ENCODE measurements around the gene PCSK2. TPM values are rescaled to one million over a fixed set of nuclear protein-coding genes. Genes with fewer than 3 reads are reported as not detected.

PCSK2 gene
- total and polyA plus RNA-seq, 4 donors, result 0.08 to 0.14 (median 0.09) TPM; not detected in 1

DNA sequence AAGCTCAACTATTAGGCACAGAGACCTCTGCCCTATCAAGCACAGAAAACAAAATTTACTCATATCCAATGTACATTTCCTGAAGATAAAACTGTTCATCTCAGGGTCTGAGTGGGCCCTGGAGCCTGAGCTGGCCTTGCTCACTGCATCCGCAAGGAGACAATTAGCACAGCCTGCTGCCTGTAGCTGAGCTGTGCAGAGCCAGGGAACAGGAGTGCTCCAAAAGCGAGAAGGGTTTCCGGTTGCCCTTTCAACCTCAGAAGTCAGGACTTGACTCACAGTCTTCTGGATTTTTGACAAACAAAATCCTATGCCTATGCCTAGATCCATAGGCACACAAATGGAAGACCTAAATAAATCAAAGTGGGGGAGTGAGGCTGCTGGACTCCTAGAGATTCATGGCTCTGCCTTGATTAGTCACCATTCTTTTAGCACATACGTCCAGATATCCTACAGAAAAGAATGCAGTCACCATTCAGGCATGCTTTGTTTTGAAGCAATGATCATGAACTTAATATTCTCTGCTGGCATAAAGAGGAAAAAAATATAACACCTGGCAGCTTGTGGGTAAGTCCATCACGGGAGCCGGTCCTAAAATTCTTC, 230.8 kb downstream of the PCSK2 start:
- DNase-seq (ENCODE audit: low spot score), result no peak
- Histone ChIP-seq H3K27me3 (ENCODE audit: control insufficient read depth in 4 of 4, insufficient read depth in 4 of 4, low read length in 3 of 4) (peaks cover 0 to 8% (median 2%) of the 10 kb centered on the region in 4 donors), H3K4me1 (ENCODE audit: control insufficient read depth in 4 of 4, insufficient read depth in 4 of 4, low read length in 3 of 4) (no peaks in the 10 kb centered on the region), H3K9ac (ENCODE audit: low read depth in 1 of 2, low read length in 2 of 2) (no peak overlapping the region), H3K36me3 (ENCODE audit: control insufficient read depth in 4 of 4, insufficient read depth in 3 of 4, low read depth in 1 of 4, low read length in 3 of 4) (no peaks in the 10 kb centered on the region), H3K27ac (ENCODE audit: low read depth in 1 of 2, low read length in 2 of 2) (no peak overlapping the region), H3K4me3 (ENCODE audit: low read depth in 1 of 3, low read length in 3 of 3) (no peak overlapping the region), H3K9me3 (ENCODE audit: control insufficient read depth in 4 of 4, low read length in 3 of 4) (peaks cover 0 to 2% (median 0%) of the 10 kb centered on the region in 4 donors)
- no peak for TF ChIP-seq FOXA1 (IDR thresholded peaks at IDR 0.05)
- TF ChIP-seq EGR1 (IDR thresholded peaks at IDR 0.05; ENCODE audit: low read depth in 2 of 2), result no peak
- TF ChIP-seq SP1 (IDR thresholded peaks at IDR 0.05), result no peak
- TF ChIP-seq, protein P1, sequence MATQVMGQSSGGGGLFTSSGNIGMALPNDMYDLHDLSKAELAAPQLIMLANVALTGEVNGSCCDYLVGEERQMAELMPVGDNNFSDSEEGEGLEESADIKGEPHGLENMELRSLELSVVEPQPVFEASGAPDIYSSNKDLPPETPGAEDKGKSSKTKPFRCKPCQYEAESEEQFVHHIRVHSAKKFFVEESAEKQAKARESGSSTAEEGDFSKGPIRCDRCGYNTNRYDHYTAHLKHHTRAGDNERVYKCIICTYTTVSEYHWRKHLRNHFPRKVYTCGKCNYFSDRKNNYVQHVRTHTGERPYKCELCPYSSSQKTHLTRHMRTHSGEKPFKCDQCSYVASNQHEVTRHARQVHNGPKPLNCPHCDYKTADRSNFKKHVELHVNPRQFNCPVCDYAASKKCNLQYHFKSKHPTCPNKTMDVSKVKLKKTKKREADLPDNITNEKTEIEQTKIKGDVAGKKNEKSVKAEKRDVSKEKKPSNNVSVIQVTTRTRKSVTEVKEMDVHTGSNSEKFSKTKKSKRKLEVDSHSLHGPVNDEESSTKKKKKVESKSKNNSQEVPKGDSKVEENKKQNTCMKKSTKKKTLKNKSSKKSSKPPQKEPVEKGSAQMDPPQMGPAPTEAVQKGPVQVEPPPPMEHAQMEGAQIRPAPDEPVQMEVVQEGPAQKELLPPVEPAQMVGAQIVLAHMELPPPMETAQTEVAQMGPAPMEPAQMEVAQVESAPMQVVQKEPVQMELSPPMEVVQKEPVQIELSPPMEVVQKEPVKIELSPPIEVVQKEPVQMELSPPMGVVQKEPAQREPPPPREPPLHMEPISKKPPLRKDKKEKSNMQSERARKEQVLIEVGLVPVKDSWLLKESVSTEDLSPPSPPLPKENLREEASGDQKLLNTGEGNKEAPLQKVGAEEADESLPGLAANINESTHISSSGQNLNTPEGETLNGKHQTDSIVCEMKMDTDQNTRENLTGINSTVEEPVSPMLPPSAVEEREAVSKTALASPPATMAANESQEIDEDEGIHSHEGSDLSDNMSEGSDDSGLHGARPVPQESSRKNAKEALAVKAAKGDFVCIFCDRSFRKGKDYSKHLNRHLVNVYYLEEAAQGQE (IDR thresholded peaks at IDR 0.05), result no peak
- TF ChIP-seq RXRA (IDR thresholded peaks at IDR 0.05), result no peak
- TF ChIP-seq, protein P2, sequence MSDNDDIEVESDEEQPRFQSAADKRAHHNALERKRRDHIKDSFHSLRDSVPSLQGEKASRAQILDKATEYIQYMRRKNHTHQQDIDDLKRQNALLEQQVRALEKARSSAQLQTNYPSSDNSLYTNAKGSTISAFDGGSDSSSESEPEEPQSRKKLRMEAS (IDR thresholded peaks at IDR 0.05), result no peak
- TF ChIP-seq HNF4G (IDR thresholded peaks at IDR 0.05), result no peak
- TF ChIP-seq HNF4A (conservative IDR thresholded peaks at IDR 0.05), result no peak
- TF ChIP-seq, protein P3, sequence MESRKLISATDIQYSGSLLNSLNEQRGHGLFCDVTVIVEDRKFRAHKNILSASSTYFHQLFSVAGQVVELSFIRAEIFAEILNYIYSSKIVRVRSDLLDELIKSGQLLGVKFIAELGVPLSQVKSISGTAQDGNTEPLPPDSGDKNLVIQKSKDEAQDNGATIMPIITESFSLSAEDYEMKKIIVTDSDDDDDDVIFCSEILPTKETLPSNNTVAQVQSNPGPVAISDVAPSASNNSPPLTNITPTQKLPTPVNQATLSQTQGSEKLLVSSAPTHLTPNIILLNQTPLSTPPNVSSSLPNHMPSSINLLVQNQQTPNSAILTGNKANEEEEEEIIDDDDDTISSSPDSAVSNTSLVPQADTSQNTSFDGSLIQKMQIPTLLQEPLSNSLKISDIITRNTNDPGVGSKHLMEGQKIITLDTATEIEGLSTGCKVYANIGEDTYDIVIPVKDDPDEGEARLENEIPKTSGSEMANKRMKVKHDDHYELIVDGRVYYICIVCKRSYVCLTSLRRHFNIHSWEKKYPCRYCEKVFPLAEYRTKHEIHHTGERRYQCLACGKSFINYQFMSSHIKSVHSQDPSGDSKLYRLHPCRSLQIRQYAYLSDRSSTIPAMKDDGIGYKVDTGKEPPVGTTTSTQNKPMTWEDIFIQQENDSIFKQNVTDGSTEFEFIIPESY (IDR thresholded peaks at IDR 0.05), result no peak
- no peak for TF ChIP-seq TAF1 (conservative IDR thresholded peaks at IDR 0.05)
- TF ChIP-seq, protein P4, sequence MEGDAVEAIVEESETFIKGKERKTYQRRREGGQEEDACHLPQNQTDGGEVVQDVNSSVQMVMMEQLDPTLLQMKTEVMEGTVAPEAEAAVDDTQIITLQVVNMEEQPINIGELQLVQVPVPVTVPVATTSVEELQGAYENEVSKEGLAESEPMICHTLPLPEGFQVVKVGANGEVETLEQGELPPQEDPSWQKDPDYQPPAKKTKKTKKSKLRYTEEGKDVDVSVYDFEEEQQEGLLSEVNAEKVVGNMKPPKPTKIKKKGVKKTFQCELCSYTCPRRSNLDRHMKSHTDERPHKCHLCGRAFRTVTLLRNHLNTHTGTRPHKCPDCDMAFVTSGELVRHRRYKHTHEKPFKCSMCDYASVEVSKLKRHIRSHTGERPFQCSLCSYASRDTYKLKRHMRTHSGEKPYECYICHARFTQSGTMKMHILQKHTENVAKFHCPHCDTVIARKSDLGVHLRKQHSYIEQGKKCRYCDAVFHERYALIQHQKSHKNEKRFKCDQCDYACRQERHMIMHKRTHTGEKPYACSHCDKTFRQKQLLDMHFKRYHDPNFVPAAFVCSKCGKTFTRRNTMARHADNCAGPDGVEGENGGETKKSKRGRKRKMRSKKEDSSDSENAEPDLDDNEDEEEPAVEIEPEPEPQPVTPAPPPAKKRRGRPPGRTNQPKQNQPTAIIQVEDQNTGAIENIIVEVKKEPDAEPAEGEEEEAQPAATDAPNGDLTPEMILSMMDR (IDR thresholded peaks at IDR 0.05; ENCODE audit: low read depth, low read length, missing input control), result no peak
- WGBS, result 86% methylated on average over 6 of the region's 6 CpGs

DNA sequence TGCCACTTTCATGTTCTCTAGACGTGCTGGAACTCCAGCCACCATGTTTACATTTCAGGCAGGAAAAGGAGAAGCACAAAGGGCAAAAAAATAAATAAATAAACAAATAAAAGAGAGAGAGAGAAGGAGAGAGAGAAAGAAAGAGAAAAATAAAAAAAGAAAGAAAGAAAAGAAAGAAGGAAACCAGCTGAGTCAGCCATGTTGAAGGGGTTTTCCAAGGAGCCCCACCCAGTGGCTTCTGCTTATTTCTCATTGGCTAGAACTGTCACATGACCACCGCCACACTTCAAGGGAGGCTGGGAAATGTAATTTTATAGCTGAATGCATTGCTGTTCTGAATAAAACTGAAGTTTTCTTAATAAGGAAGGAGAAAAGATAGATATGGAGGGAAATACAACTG, 233.3 kb downstream of the PCSK2 start:
- WGBS, result 66% methylated on average over 2 of the region's 2 CpGs
- no peak for TF ChIP-seq FOXA1 (IDR thresholded peaks at IDR 0.05)
- no peak for TF ChIP-seq JUND (IDR thresholded peaks at IDR 0.05)
- no peak for TF ChIP-seq RAD21 (IDR thresholded peaks at IDR 0.05)
- TF ChIP-seq, protein P5, sequence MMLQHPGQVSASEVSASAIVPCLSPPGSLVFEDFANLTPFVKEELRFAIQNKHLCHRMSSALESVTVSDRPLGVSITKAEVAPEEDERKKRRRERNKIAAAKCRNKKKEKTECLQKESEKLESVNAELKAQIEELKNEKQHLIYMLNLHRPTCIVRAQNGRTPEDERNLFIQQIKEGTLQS (IDR thresholded peaks at IDR 0.05), result no peak
- TF ChIP-seq FOXA2 (IDR thresholded peaks at IDR 0.05), result no peak
- TF ChIP-seq HNF4A (conservative IDR thresholded peaks at IDR 0.05), result no peak
- no peak for TF ChIP-seq GABPA (IDR thresholded peaks at IDR 0.05 in 1 of 2, conservative IDR thresholded peaks at IDR 0.05 in 1 of 2)
- no peak for TF ChIP-seq EGR1 (IDR thresholded peaks at IDR 0.05; ENCODE audit: low read depth in 2 of 2)
- no peak for TF ChIP-seq NR2F2 (IDR thresholded peaks at IDR 0.05)
- TF ChIP-seq, protein P2 (IDR thresholded peaks at IDR 0.05), result no peak
- TF ChIP-seq SP1 (IDR thresholded peaks at IDR 0.05), result no peak
- TF ChIP-seq, protein P3 (IDR thresholded peaks at IDR 0.05), result no peak
- no peak for TF ChIP-seq HNF4G (IDR thresholded peaks at IDR 0.05)
- TF ChIP-seq TAF1 (conservative IDR thresholded peaks at IDR 0.05), result no peak
- no peak for TF ChIP-seq RXRA (IDR thresholded peaks at IDR 0.05)
- TF ChIP-seq, protein P4 (IDR thresholded peaks at IDR 0.05; ENCODE audit: low read depth, low read length, missing input control), result no peak

More for the DNA sequence above, 233.3 kb downstream of the PCSK2 start:
- Histone ChIP-seq H3K36me3 (ENCODE audit: control insufficient read depth in 4 of 4, insufficient read depth in 3 of 4, low read depth in 1 of 4, low read length in 3 of 4) (no peaks in the 10 kb centered on the region), H3K9me3 (ENCODE audit: control insufficient read depth in 4 of 4, low read length in 3 of 4) (peaks cover 0 to 2% (median 0%) of the 10 kb centered on the region in 4 donors), H3K4me3 (ENCODE audit: low read depth in 1 of 3, low read length in 3 of 3) (no peak overlapping the region), H3K27ac (ENCODE audit: low read depth in 1 of 2, low read length in 2 of 2) (no peak overlapping the region), H3K4me1 (ENCODE audit: control insufficient read depth in 4 of 4, insufficient read depth in 4 of 4, low read length in 3 of 4) (no peaks in the 10 kb centered on the region), H3K9ac (ENCODE audit: low read depth in 1 of 2, low read length in 2 of 2) (no peak overlapping the region), H3K27me3 (ENCODE audit: control insufficient read depth in 4 of 4, insufficient read depth in 4 of 4, low read length in 3 of 4) (peaks cover 0 to 3% (median 0%) of the 10 kb centered on the region in 4 donors)
- DNase-seq (ENCODE audit: low spot score), result no peak

Measured in liver (tissue), 9 donors.